HepG2 (cell line): Measurements from ENCODE around the gene POP5. TPM values are rescaled to one million over a fixed set of nuclear protein-coding genes. Genes with fewer than 3 reads are reported as not detected.

Experiments
- ATAC-seq: fragments of 200-7000 bp; cut with Tn5 transposase; 3 replicates; pipeline ENCODE4 v1.9.1; 2020; ENCODE audit warnings: mild to moderate bottlenecking, moderate library complexity
- BruUV-seq: library from RNA; stranded (reverse); fragments of 400-500 nt; replicated peaks from 2 replicates; lab custom pipeline; 2021; lab: Mats Ljungman, UMichigan
- CTCF ChIA-PET: fragments of 300-600 bp; formaldehyde crosslinking; extraction: SDS; loops from one replicate; lab custom pipeline; 2021; ENCODE audit warnings: low total read pairs, inconsistent platforms, low intra/inter-chr PET ratio; lab: Yijun Ruan, JAX
- POLR2A ChIA-PET: fragments of 350-600 bp; sonication (Branson Sonifier 250); formaldehyde crosslinking; loops from one replicate; lab custom pipeline; 2020; ENCODE audit warnings: antibody characterized with exemption, inconsistent platforms; lab: Yijun Ruan, JAX
- DNase-seq: peaks from one replicate; pipeline ENCODE4 v3.0.0-alpha.2; 2015; ENCODE audit warnings: low spot score
- FAIRE-seq: peaks from 3 replicates; lab custom pipeline; 2011; peaks lifted over from hg19 to GRCh38; lab: Jason Lieb, UNC
- H2AFZ ChIP-seq: one replicate; pipeline ENCODE4 v1.6.1; 2011; ENCODE audit warnings: low read length, inconsistent platforms
- H3K27ac ChIP-seq: fragments of 300-600 bp; 3 replicates; pipeline ENCODE4 v1.8.0; 2011; ENCODE audit warnings: mixed run types, mild to moderate bottlenecking, mixed read lengths, low read length, inconsistent platforms; ENCODE audit not compliant: insufficient read depth; ENCODE audit errors: extremely low read length
- H3K27me3 ChIP-seq, 2 experiments: fragments of 200-600 bp in 1 of 2; 2 replicates in 1 of 2; 3 replicates in 1 of 2; pipeline versions ENCODE4 v1.6.0 to v1.8.0; 2011; ENCODE audit warnings: low read length in 2 of 2, mild to moderate bottlenecking in 2 of 2, moderate library complexity in 2 of 2, inconsistent platforms in 1 of 2; ENCODE audit not compliant: insufficient read depth in 2 of 2, control insufficient read depth in 1 of 2
- H3K36me3 ChIP-seq, 2 experiments: fragments of 200-600 bp in 1 of 2; replicated peaks in 1 of 2; 2 replicates in 1 of 2; 3 replicates in 1 of 2; pipeline versions ENCODE4 v1.5.1 to v1.8.0; 2011; ENCODE audit warnings: low read length in 2 of 2, inconsistent platforms in 1 of 2; ENCODE audit not compliant: insufficient read depth in 2 of 2, control insufficient read depth in 1 of 2
- H3K4me1 ChIP-seq: 2 replicates; pipeline ENCODE4 v1.5.1; 2012; ENCODE audit warnings: low read length, inconsistent platforms; ENCODE audit not compliant: insufficient read depth
- H3K4me2 ChIP-seq: 2 replicates; pipeline ENCODE4 v1.6.0; 2011; ENCODE audit warnings: low read depth, low read length, inconsistent platforms
- H3K4me3 ChIP-seq, 3 experiments: fragments of 200-600 bp in 1 of 3; sonication (generic), shearing (Covaris generic) in 1 of 3; replicated peaks in 1 of 3; 2 replicates each; pipeline ENCODE4 v1.5.1; 2011 to 2016; ENCODE audit warnings: low read length in 3 of 3, inconsistent platforms in 2 of 3, low read depth in 2 of 3, mild to moderate bottlenecking in 2 of 3, control low read depth in 1 of 3, mixed read lengths in 1 of 3; ENCODE audit not compliant: insufficient read depth in 1 of 3
- H3K79me2 ChIP-seq: one replicate; pipeline ENCODE4 v1.6.1; 2011; ENCODE audit warnings: low read length, inconsistent platforms; ENCODE audit not compliant: insufficient read depth
- H3K9ac ChIP-seq: 2 replicates; pipeline ENCODE4 v1.6.0; 2011; ENCODE audit warnings: mild to moderate bottlenecking, low read depth, low read length, inconsistent platforms; ENCODE audit not compliant: insufficient read depth
- H3K9me3 ChIP-seq: 2 replicates; pipeline ENCODE4 v1.5.1; 2012; ENCODE audit warnings: mild to moderate bottlenecking, low read length
- H4K20me1 ChIP-seq: 2 replicates; pipeline ENCODE4 v1.6.0; 2011; ENCODE audit warnings: inconsistent platforms, mild to moderate bottlenecking, low read length, moderate library complexity; ENCODE audit not compliant: insufficient read depth
- ADNP ChIP-seq: sonication (generic); formaldehyde crosslinking; IDR thresholded peaks from 2 replicates; pipeline ENCODE4 v1.4.0; 2020; ENCODE audit warnings: missing genetic modification reagents
- FOSL2 ChIP-seq: sonication (generic); formaldehyde crosslinking; IDR thresholded peaks from 2 replicates; pipeline ENCODE4 v1.4.0; 2020; ENCODE audit warnings: missing genetic modification reagents
- HNF1B ChIP-seq: sonication (generic); formaldehyde crosslinking; IDR thresholded peaks from 2 replicates; pipeline ENCODE4 v1.5.1; 2020; ENCODE audit warnings: mild to moderate bottlenecking, moderate library complexity, missing genetic modification reagents
- MAX ChIP-seq: IDR thresholded peaks from 2 replicates; pipeline ENCODE4 v1.6.1; 2012; ENCODE audit warnings: inconsistent platforms
- RFX5 ChIP-seq: IDR thresholded peaks from 2 replicates; pipeline ENCODE4 v1.6.1; 2011; ENCODE audit warnings: low read depth, low read length, improper control_type of control experiment
- TBX2 ChIP-seq: sonication (generic); formaldehyde crosslinking; IDR thresholded peaks from 2 replicates; pipeline ENCODE4 v1.5.0; 2020; ENCODE audit warnings: missing genetic modification reagents, mild to moderate bottlenecking, borderline replicate concordance
- ZMYM3 ChIP-seq: sonication (generic); formaldehyde crosslinking; IDR thresholded peaks from 2 replicates; pipeline ENCODE4 v1.5.1; 2020; ENCODE audit warnings: mild to moderate bottlenecking, missing genetic modification reagents
- ZMYM4 ChIP-seq: sonication (generic); formaldehyde crosslinking; IDR thresholded peaks from 2 replicates; pipeline ENCODE4 v1.8.1; 2023; ENCODE audit warnings: mild to moderate bottlenecking, missing genetic modification reagents
- ZNF605 ChIP-seq: sonication (generic); formaldehyde crosslinking; IDR thresholded peaks from 2 replicates; pipeline ENCODE4 v1.8.0; 2022; ENCODE audit warnings: mild to moderate bottlenecking, missing genetic modification reagents
- ZNF687 ChIP-seq: sonication (generic); formaldehyde crosslinking; IDR thresholded peaks from 2 replicates; pipeline ENCODE4 v1.5.1; 2020; ENCODE audit warnings: mild to moderate bottlenecking, missing genetic modification reagents, moderate library complexity
- WGBS: methylation state at CpG from one replicate; pipeline ENCODE4 v1.1.6; 2017; ENCODE audit warnings: low lambda C conversion rate; 5-methylcytosine and 5-hydroxymethylcytosine counted together
- in situ Hi-C: cut with HindIII; loops from 2 replicates; pipeline ENCODE4 v1.10.0; 2017; ENCODE audit warnings: low pct_unique_long_range_greater_than_20kb; ENCODE audit not compliant: extremely low pct_ligation_motif_present
- intact Hi-C: fragments of 100-400 bp; cut with micrococcal nuclease; formaldehyde crosslinking; loops from one replicate; pipeline ENCODE4 v1.10.0; 2022; ENCODE audit not compliant: unreplicated experiment
- polyA plus RNA-seq, 8 experiments: library from polyadenylated mRNA; depleted of rRNA in 3 of 8; stranded (reverse) in 7 of 8; unstranded in 1 of 8; fragments of >200 nt; fragmentation: Illumina TruSeq in 4 of 8; extraction: Trizol in 4 of 8; gene quantifications; 2 replicates each; pipeline versions ENCODE4 v1.2.1 to v1.2.3, GENCODE V29; 2011 to 2016; ENCODE audit warnings: low read depth in 4 of 8, missing spikeins in 1 of 8, mixed read lengths in 1 of 8; ENCODE audit not compliant: insufficient read depth in 1 of 8
- total RNA-seq, 5 experiments: library from RNA; depleted of rRNA; stranded (reverse); fragments of >200 nt; fragmentation: Illumina TruSeq; extraction: Trizol; gene quantifications; 2 replicates each; pipeline ENCODE4 v1.2.3, GENCODE V29; 2016; ENCODE audit warnings: low read depth in 1 of 5

Gene POP5
- total and polyA plus RNA-seq, 2 of the 13 experiments (the other 11 are each of a cell fraction or from before 2014, with no cell fraction given) = 45.6 to 61.3 TPM

GRCh38 chr12:120598674-120599463 is 17.7 kb upstream of the POP5 start:
- Histone ChIP-seq H3K9me3 (no peaks in the 10 kb centered on the region), H3K4me2 (peak overlapping the region; percentile 59), H2AFZ (no peak overlapping the region), H3K4me3 (peak overlapping the region in 1 of 3 experiments; percentile 40; a peak in 1 of 6 replicates), H3K79me2 (no peaks in the 10 kb centered on the region), H4K20me1 (no peaks in the 10 kb centered on the region), H3K27ac (no peak overlapping the region), H3K9ac (no peak overlapping the region), H3K4me1 (peaks cover 19% of the 10 kb centered on the region), H3K36me3 (no peaks in the 10 kb centered on the region), H3K27me3 (peaks cover 5 to 35% of the 10 kb centered on the region in 2 experiments; a peak in 4 of 5 replicates)
- ATAC-seq (peak; percentile 79), FAIRE-seq (no peak), DNase-seq (peak; percentile 41)
- intact Hi-C loops (no loop called here), in situ Hi-C loops (no loop called here)
- WGBS = 0% methylated on average over 7 of the region's 13 CpGs
- BruUV-seq = no TSS peak
- TF ChIP-seq ZMYM4 (CRISPR knock-in tag) (no peak), FOSL2 (CRISPR knock-in tag) (peak; percentile 87), ADNP (CRISPR knock-in tag) (no peak), ZMYM3 (CRISPR knock-in tag) (0 out of 2 replicates have a peak, but pooled peaks have one; percentile 13), ZNF605 (CRISPR knock-in tag) (no peak), TBX2 (CRISPR knock-in tag) (0 out of 2 replicates have a peak, but pooled peaks have one; percentile 25), HNF1B (CRISPR knock-in tag) (0 out of 2 replicates have a peak, but pooled peaks have one; percentile 44), MAX (0 out of 2 replicates have a peak, but pooled peaks have one; percentile 18), RFX5 (no peak), ZNF687 (CRISPR knock-in tag) (peak; percentile 61)
- ChIA-PET CTCF (no interaction called here), POLR2A (no interaction called here)
